Hindlimb muscle (tissue), 1 donor: ENCODE data around the gene GSN. TPM values are rescaled to one million over a fixed set of nuclear protein-coding genes. Genes with fewer than 3 reads are reported as not detected.

ENCODE experiments used
- DNase-seq: peaks from one replicate; pipeline ENCODE4 v3.0.0-alpha.2; 2013
- polyA plus RNA-seq: library from polyadenylated mRNA; unstranded; fragments of 120-200 nt; gene quantifications from one replicate; pipeline ENCODE4 v1.2.1, GENCODE V29; 2013; ENCODE audit not compliant: insufficient read length

GSN gene
- polyA plus RNA-seq, 1 donor, result 316 TPM

- no peak for DNase-seq
Measured at GRCh38 chr9:121303456-121304451, 35.8 kb downstream of the GSN start.

DNA sequence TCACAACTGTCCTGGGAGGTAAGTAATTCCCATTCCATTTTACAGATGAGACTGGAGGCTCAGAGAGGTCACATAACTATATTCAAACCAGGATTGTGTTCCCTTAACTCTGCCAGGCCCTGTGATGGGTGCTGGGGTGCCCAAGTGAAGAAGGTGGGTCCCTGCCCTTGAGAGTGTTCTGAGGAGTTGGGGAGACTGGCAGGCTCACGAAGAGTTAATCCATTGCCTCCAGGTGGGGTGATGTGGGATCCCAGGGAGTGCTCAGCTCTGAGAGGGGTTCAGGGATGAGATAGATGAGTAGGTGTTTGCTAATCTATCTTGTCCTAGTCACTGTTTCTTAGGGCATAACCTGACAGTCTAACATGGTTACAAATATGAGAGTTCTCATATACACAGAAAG lies 36.7 kb downstream of the GSN start:
- no peak for DNase-seq

DNA sequence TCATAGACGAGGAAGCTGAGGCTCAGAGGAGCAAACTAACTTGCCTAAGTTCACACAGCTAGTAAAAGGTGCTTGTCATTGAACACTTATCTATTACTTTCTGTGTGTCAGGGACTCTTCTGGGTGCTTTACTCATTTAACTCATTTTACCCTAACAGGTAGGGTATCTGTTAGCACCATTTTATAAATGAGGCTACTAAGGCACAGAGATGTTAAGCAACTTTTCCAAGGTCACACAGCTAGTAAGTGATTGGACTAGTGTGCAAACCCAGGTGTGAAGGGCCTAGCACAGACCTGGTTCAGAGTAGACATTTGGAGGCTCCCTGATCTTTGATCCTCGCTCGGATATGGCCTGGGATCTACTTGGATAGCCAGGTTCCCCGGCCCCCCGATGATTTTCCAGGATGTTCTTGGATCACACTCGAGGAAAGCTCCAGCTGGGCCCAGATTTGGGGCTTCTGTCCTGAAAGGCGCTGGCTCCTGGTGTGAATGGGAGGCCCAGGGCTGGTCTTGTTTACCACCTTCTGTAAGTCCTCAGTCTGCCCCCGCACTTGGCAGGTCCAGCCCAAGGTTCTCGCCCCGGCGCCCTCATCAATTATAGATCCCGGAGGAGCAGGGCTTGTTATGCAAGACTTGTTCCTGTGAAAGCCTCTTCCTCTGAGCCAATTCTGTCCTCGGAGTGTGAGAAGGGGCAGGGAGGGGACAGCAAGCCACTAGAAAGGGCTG lies 37.5 kb downstream of the GSN start:
- no peak for DNase-seq

GRCh38 chr9:121307976-121308375 lies 40.0 kb downstream of the GSN start:
- DNase-seq, result no peak

DNA sequence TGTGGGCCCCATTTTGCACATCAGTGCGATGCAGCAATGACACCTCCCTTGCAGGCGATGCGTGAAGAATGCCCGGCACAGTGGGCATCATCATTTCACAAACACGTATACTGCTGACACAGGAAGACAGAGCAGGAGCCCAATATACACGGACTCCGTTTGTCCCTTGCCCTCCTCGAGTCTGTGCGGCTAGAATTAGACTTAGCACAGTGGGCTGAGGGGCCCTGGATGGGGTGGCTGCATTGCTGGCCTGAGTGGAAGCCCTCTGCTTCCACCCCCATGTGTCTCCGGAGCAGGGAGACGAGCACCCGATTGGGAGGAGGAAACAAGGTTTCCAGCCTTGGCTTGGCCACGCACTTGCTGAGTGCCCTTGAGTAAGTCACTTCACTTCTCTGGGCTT lies 40.8 kb downstream of the GSN start:
- no peak for DNase-seq

DNA sequence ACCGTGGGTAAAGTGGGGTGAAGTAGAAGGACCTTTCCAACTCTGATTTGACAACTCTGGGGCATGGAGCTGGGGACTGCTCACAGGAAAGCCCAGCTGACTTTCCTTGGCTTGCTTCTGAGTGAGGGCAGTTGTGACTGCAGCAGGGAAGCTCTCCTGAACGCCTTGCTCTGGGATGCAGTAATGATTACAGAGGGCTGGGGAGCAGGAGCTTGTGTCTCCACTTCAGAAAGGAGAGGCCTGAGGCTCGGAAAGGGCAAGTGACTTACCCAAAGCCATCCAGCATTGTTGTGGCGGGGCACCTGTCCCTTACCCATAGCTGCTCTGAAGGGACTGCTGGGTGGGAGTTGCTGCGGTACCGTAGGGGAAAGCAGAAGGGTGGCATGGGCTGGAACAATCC lies 41.2 kb downstream of the GSN start:
- DNase-seq, result no peak

DNA sequence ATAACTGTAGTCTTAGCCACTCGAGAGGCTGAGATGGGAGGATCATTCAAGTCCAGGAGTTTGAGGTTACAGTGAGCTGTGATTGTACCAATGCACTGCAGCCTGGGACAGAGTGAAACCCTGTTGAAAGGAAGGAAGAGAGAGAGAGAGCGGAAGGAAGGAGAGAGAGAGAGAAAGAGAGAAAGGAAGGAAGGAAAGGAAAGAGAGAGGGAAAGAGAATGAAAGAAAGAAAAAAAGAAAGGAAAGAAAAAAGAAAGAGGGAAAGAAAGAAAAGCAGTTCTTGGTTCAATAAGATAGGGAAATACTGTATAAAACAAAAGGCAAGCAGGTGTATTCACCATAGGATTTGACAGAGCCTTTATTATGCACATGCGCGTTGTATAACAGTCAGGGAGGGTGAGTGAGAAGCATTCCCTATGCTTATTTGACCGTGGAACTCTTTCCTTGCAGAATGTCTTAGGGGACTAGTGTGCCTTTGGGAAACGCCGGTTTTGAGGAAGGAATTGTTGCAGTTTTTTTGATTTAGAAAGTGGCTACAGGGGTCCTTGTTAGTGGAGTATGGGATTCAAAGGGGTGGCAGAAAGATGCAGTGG lies 42.0 kb downstream of the GSN start:
- no peak for DNase-seq

DNA sequence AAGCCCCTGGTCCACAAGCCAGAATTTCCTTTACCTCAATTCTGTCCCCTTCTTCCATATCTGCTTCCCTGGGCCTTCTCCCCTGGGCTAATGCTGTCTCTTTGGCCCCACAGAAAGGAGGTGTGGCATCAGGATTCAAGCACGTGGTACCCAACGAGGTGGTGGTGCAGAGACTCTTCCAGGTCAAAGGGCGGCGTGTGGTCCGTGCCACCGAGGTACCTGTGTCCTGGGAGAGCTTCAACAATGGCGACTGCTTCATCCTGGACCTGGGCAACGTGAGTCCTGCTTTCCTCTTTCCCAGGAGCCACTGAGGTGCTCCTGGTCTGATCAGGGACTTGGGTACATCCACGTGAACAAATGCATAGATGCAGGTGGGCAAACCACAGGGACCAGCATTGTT lies 42.6 kb downstream of the GSN start:
- no peak for DNase-seq

DNA sequence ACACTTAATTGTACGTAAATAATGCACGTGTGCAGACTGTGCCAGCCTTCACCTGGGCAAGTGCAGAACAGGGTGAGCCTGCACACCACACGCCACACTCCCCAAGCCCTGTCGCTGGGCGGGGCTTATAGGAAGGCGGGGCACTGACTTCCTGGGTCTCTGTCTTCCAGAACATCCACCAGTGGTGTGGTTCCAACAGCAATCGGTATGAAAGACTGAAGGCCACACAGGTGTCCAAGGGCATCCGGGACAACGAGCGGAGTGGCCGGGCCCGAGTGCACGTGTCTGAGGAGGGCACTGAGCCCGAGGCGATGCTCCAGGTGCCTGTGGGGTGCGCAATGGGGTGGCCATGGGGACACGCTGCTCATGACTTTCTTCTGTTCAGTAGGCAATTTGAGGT lies 44.2 kb downstream of the GSN start:
- DNase-seq, result no peak

GRCh38 chr9:121313458-121314152 lies 45.6 kb downstream of the GSN start:
- DNase-seq, result no peak

GRCh38 chr9:121316378-121316777 lies 48.4 kb downstream of the GSN start:
- DNase-seq, result no peak

DNA sequence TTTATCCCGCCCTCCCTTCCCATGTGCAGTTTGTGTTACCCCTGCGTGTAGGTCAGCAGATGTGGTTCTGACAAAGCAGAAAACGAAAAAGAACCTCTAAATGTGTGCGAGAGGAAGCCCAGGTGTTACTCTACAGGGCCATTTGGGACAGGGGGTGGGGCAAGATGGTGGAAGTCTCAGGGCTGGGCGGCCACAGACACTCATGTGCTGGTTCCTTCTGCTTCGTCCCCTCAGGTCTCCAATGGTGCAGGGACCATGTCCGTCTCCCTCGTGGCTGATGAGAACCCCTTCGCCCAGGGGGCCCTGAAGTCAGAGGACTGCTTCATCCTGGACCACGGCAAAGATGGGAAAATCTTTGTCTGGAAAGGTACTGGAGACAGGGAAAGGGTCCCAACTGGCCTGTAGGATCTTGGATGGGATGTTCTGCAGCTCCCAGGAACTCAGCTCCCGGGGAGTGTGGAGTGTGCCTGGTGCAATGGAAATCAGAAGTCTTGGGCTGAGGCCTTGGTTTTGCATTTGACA lies 49.0 kb downstream of the GSN start:
- DNase-seq, result no peak

DNA sequence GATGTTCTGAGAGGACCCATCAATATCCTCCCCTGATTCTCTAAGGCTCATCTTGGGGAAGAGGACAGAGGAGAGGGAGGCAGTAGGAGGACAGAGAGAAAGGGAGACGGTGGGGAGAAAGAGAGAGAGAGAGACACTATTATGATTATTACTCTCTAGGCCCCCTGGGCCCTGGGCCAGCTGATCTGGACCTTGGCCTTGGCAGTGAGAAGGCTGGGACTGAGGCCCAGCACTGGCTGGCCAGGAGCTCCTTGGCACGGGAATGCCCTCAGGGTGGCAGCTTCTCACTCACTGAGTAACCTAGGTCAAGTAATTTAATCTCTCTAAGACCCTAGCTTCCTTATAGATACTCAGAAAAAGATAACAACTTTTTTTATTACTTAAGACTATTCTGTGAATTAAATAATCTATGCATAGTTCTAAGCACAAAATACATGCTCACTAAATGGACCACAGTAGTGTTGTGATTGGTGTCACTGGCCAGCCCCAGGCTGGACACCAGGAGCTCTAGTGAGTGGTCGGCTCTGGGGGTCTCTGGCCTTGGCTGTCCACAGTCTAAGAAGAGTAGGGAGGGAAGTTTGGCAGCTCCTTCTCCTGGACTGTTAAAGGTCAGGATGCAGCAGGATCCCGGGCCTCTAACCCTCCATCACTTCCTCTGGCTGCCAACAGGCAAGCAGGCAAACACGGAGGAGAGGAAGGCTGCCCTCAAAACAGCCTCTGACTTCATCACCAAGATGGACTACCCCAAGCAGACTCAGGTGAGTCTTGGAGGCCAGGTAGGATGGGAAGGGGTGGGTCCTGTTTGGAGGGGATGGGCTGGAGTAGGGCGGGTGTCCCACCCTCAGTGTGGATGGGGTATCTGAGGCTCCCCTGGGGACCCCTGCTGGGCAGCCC lies 50.0 kb downstream of the GSN start:
- DNase-seq, result no peak

DNA sequence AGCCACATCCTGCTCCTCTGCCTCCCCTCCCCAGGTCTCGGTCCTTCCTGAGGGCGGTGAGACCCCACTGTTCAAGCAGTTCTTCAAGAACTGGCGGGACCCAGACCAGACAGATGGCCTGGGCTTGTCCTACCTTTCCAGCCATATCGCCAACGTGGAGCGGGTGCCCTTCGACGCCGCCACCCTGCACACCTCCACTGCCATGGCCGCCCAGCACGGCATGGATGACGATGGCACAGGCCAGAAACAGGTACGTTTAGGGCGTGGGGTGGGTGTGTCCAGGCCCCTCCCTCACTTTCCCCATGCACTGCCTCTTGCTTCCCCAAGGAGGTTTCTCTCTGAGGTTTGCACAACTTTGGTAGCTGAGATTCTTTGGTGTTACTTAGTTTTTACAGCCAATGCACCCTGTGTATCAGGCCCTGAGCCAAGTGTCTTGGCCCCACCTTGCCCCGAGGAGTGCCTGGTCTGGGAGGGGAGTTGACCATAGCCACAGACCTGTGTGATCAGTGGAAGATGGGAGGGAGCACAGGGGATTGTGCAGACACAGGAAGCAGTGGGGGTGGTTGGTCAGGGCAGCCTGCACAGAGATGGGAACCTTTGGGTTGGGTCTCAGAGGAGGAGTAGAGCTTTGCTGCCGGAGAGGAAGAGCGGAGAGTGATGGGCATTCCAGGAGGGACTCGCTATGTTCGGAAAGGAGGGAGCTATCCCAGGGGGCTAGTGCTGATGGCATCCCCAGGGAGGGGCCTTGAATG lies 50.8 kb downstream of the GSN start:
- no peak for DNase-seq

DNA sequence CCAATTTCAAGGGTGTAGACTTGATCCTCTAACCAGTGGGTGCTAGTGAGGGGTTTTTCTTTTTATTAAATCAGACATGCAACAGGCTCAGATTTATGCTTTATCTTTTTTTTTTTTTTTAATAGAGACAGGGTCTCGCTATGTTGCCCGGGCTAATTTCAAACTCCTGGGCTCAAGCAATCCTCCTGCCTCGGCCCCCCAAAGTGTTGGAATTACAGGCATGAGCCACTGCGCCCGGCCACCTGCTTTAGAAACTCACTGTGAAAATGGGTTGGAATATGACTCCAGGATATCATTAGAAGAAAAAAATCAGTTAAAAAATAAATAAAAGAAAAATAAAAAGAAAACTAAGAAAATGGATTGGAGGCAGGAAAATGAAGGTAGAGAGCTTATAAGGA lies 51.4 kb downstream of the GSN start:
- DNase-seq, result no peak

DNA sequence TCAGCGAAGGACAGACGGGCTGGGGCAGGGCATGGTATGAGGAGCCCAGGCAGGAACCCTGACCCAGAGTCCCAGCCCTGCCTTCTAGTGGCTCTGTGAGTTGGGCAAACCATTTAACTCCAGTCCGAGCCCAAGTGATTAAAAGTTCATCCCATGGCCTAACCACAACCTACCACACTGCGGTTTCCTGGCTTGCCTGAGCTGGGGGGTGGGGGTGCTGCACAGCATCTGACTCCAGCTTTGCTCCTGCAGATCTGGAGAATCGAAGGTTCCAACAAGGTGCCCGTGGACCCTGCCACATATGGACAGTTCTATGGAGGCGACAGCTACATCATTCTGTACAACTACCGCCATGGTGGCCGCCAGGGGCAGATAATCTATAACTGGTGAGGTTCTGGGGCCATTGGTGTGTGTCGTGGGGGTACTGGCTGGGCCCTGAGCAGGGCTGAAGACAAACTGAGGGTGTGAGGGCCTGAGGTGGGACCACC lies 53.1 kb downstream of the GSN start:
- no peak for DNase-seq

GRCh38 chr9:121322037-121322736 lies 54.2 kb downstream of the GSN start:
- no peak for DNase-seq

GRCh38 chr9:121322737-121323448 lies 54.9 kb downstream of the GSN start:
- no peak for DNase-seq
